Activated naive CD8-positive, alpha-beta T cell treated with anti-CD3 and anti-CD28 coated beads, Interleukin-2, amount 10 ng/mL, durations not matched to agents 7 days and 5 days (primary cell): ENCODE data around the gene AFF4. TPM values are rescaled to one million over a fixed set of nuclear protein-coding genes. Genes with fewer than 3 reads are reported as not detected.
A peak's percentile ranks its signal among the peaks of the same experiment; 100 is the strongest.
"Not testable (repeated sequence)": the region's sequence is repeated elsewhere in the genome, so short reads cannot be mapped to it uniquely, and the experiment has no call there.

ENCODE experiments used
- ATAC-seq: fragments of 150-1000 bp; cut with Tn5 transposase; one replicate; pipeline ENCODE4 v1.10.0; 2021; ENCODE audit warnings: low read depth, moderate library complexity
- POLR2A ChIA-PET: fragments of 350-600 bp; sonication (Branson Sonifier 250); formaldehyde crosslinking; loops from one replicate; lab custom pipeline; 2021; ENCODE audit warnings: antibody characterized with exemption; lab: Charles Lee
- DNase-seq: peaks from one replicate; pipeline ENCODE4 v3.0.0; 2021
- H3K27ac Mint-ChIP-seq: one replicate; pipeline ENCODE4 v1.8.0; 2022; ENCODE audit warnings: mild to moderate bottlenecking, mixed read lengths
- H3K27me3 Mint-ChIP-seq: one replicate; pipeline ENCODE4 v1.8.0; 2022; ENCODE audit warnings: mild to moderate bottlenecking, moderate library complexity, mixed read lengths
- H3K36me3 Mint-ChIP-seq: one replicate; pipeline ENCODE4 v1.8.0; 2021; ENCODE audit warnings: mild to moderate bottlenecking, mixed read lengths
- H3K4me1 Mint-ChIP-seq: one replicate; pipeline ENCODE4 v1.8.0; 2021; ENCODE audit warnings: mixed read lengths
- H3K4me3 Mint-ChIP-seq: one replicate; pipeline ENCODE4 v1.8.0; 2022; ENCODE audit warnings: mild to moderate bottlenecking, moderate library complexity, mixed read lengths
- H3K9me3 Mint-ChIP-seq: one replicate; pipeline ENCODE4 v1.8.0; 2021; ENCODE audit warnings: mixed read lengths
- total RNA-seq, 2 experiments: library from RNA; stranded (reverse); gene quantifications; one replicate each; pipeline ENCODE4 v1.2.3, GENCODE V29; 2021

AFF4 gene
- total RNA-seq, 2 experiments from 2014 or later = 40.3 to 42.1 TPM

GRCh38 chr5:132976852-132977251, 13.4 kb upstream of the AFF4 start:
- no peak overlapping the region for H3K4me3 Mint-ChIP-seq
- H3K27ac Mint-ChIP-seq = no peak overlapping the region
- peaks cover 1% of the 10 kb centered on the region for H3K36me3 Mint-ChIP-seq
- no peaks in the 10 kb centered on the region for H3K9me3 Mint-ChIP-seq
- no peaks in the 10 kb centered on the region for H3K4me1 Mint-ChIP-seq
- peaks cover 7% of the 10 kb centered on the region for H3K27me3 Mint-ChIP-seq
- no peak for DNase-seq
- ATAC-seq = no peak
- POLR2A ChIA-PET = no interaction called here

GRCh38 chr5:132972436-132972828, 9.0 kb upstream of the AFF4 start:
- ATAC-seq, H3K27ac Mint-ChIP-seq, H3K27me3 Mint-ChIP-seq, H3K9me3 Mint-ChIP-seq, H3K4me3 Mint-ChIP-seq, DNase-seq, H3K36me3 Mint-ChIP-seq, POLR2A ChIA-PET, H3K4me1 Mint-ChIP-seq: not testable (repeated sequence)

GRCh38 chr5:132971483-132972435, 8.3 kb upstream of the AFF4 start:
- no peak for ATAC-seq
- no peaks in the 10 kb centered on the region for H3K9me3 Mint-ChIP-seq
- POLR2A ChIA-PET = no interaction called here

GRCh38 chr5:132965120-132965519, 1.7 kb upstream of the AFF4 start:
- H3K36me3 Mint-ChIP-seq = peaks cover 3% of the 10 kb centered on the region
- no peak for ATAC-seq
- H3K4me3 Mint-ChIP-seq = no peak overlapping the region
- no peaks in the 10 kb centered on the region for H3K9me3 Mint-ChIP-seq
- no peaks in the 10 kb centered on the region for H3K27me3 Mint-ChIP-seq
- H3K4me1 Mint-ChIP-seq = peaks cover 18% of the 10 kb centered on the region
- POLR2A ChIA-PET = interaction anchor here (0.6 kb wide), 1 partner anchor 60 kb away, joined by 3 read pairs; no protein-coding TSS in a partner anchor
- DNase-seq = no peak
- no peak overlapping the region for H3K27ac Mint-ChIP-seq

More at GRCh38 chr5:132971483-132972435, 8.3 kb upstream of the AFF4 start:
- Mint-ChIP-seq H3K27me3 (peaks cover 4% of the 10 kb centered on the region), H3K36me3 (no peaks in the 10 kb centered on the region), H3K4me1 (no peaks in the 10 kb centered on the region), H3K27ac (no peak overlapping the region), H3K4me3 (no peak overlapping the region)
- no peak for DNase-seq

DNA sequence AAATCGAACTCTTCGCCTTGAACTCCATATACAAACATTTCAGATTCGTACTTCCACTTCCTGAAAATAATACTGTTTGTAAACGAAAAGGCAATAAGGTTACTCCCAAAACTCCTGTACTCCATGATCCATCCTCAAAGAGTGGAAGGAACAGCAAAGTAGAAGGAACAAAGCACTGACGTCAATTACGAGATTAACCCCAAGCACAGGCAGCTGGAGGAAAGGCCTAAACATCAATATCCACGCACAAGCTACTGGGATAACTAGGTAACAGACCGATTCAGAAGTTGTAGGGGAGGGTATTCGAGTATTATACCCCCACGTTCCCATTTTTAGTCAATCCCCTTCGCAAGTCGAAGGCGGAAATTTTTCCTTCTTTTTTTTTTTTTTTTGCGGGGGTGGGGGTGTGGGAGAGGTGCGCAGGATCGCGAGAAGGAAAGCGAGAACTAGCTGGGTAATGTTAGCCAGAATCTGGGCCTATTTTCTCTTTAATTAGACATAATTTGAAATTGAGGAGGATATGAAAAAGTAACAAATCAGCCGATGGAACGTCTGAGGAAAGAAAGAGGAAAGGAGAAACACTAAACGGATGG, 909 bp downstream of the AFF4 start:
- Mint-ChIP-seq H3K27me3 (no peaks in the 10 kb centered on the region), H3K9me3 (no peaks in the 10 kb centered on the region), H3K4me1 (peaks cover 22% of the 10 kb centered on the region), H3K36me3 (peaks cover 3% of the 10 kb centered on the region), H3K4me3 (peak overlapping the region; percentile 97), H3K27ac (peak overlapping the region; percentile 96)
- POLR2A ChIA-PET = interaction anchor here (0.6 to 3.6 kb wide), 11 partner anchors 20 to 1646 kb away, joined by 3 to 33 read pairs (median 3); partner anchors contain the start of genes GDF9, HSPA4, UBE2B and UQCRQ
- no peak for ATAC-seq
- DNase-seq = no peak

DNA sequence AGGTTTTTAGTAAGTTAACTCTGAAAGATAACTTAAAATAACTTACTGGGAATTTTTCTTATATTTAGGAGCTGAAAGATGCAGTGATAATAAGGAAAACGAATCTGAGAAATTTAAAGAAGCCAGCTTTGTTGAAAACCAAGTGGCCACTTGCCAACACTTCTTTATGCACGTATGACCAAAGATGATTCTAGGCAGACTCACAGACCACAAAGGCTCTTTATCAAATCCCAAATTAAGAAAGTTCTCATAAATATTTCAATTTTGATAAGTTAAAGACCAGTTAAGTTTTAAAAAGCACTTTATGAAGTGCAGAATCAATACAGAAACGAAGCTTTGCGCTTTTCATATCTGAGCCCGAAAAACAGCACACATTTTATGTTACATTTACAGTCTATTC, 1.5 kb downstream of the AFF4 start:
- POLR2A ChIA-PET = interaction anchor here (0.6 to 3.6 kb wide), 7 partner anchors 25 to 1646 kb away, joined by 3 to 33 read pairs (median 3); partner anchors contain the start of genes HSPA4 and UBE2B

DNA sequence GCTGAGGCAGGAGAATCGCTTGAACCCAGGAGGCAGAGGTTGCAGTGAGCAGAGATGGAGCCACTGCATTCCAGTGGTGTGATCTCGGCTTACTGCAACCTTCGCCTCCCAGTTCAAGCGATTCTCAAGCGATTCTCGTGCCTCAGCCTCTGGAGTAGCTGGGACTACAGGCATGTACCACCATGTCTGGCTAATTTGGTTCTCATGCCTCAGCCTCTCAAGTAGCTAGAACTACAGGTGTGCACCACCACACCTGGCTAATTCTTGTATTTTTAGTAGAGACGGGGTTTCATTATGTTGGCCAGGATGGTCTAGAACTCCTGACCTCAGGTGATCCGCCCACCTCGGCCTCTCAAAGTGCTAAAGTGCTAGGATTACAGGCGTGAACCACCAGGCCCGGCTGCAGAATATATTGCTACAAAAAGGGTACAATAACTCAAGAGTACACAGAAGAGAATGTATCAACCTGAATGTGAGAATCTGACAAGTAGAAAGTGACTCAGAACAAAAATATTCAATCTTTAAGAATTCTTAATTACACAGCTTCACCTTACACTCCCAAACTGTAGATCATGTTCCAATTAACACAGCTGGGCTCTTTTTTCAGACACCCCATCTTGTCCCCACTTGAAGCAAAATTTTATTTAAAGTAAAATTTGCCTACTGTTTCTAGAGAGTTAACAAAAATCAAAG, 2.2 kb downstream of the AFF4 start:
- peak overlapping the region; percentile 97 for H3K4me3 Mint-ChIP-seq
- POLR2A ChIA-PET = interaction anchor here (0.9 to 3.6 kb wide), 3 partner anchors 64 to 1410 kb away, joined by 3 to 33 read pairs (median 9); partner anchors contain the start of genes HSPA4 and UBE2B
- H3K27ac Mint-ChIP-seq, ATAC-seq, DNase-seq, H3K27me3 Mint-ChIP-seq, H3K9me3 Mint-ChIP-seq, H3K36me3 Mint-ChIP-seq: not testable (repeated sequence)
- H3K4me1 Mint-ChIP-seq = peaks cover 22% of the 10 kb centered on the region

More for the DNA sequence above, 1.5 kb downstream of the AFF4 start:
- Mint-ChIP-seq H3K9me3 (no peaks in the 10 kb centered on the region), H3K27ac (peak overlapping the region; percentile 96), H3K4me3 (peak overlapping the region; percentile 97), H3K36me3 (peaks cover 3% of the 10 kb centered on the region), H3K4me1 (peaks cover 22% of the 10 kb centered on the region), H3K27me3 (no peaks in the 10 kb centered on the region)
- ATAC-seq (no peak), DNase-seq (no peak)

- ATAC-seq, H3K9me3 Mint-ChIP-seq, POLR2A ChIA-PET, DNase-seq, H3K27me3 Mint-ChIP-seq, H3K27ac Mint-ChIP-seq, H3K4me3 Mint-ChIP-seq: not testable (repeated sequence)
- peaks cover 22% of the 10 kb centered on the region for H3K36me3 Mint-ChIP-seq
- H3K4me1 Mint-ChIP-seq = peaks cover 21% of the 10 kb centered on the region
Observed at GRCh38 chr5:132956166-132956799, 7.2 kb downstream of the AFF4 start.

GRCh38 chr5:132953710-132954109, 9.7 kb downstream of the AFF4 start:
- Mint-ChIP-seq H3K27me3 (no peaks in the 10 kb centered on the region), H3K36me3 (peaks cover 29% of the 10 kb centered on the region), H3K27ac (no peak overlapping the region), H3K4me1 (peaks cover 13% of the 10 kb centered on the region), H3K4me3 (no peak overlapping the region), H3K9me3 (no peaks in the 10 kb centered on the region)
- POLR2A ChIA-PET = interaction anchor here (2.1 kb wide), 1 partner anchor 10 kb away, joined by 5 read pairs; the partner anchor contains the start of gene AFF4
- ATAC-seq = no peak
- no peak for DNase-seq

DNA sequence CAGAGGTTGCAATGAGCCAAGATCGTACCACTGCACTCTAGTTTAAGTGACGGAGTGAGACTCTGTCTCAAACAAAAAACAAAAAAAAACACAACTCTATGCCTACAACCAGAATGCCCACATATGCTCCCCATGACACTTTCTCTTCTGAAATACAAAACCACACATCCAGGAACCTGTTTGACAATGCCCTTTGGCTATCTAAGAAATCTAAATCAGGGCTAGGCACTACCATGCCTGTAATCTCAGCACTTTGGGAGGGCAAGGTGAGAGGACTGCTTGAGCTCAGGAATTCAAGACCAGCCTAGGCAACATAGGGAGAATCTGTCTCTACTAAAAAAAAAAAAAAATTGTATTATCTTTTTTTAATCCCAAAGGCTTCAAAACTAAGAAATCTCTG, 10.6 kb downstream of the AFF4 start:
- H3K27ac Mint-ChIP-seq = no peak overlapping the region
- DNase-seq = no peak
- H3K4me3 Mint-ChIP-seq = no peak overlapping the region
- H3K9me3 Mint-ChIP-seq = no peaks in the 10 kb centered on the region
- POLR2A ChIA-PET = no interaction called here
- H3K4me1 Mint-ChIP-seq = peaks cover 12% of the 10 kb centered on the region
- H3K36me3 Mint-ChIP-seq = peaks cover 29% of the 10 kb centered on the region
- ATAC-seq = no peak
- no peaks in the 10 kb centered on the region for H3K27me3 Mint-ChIP-seq

- Mint-ChIP-seq H3K36me3 (peaks cover 31% of the 10 kb centered on the region), H3K9me3 (no peaks in the 10 kb centered on the region), H3K27me3 (no peaks in the 10 kb centered on the region), H3K4me3 (no peak overlapping the region), H3K27ac (no peak overlapping the region), H3K4me1 (peaks cover 12% of the 10 kb centered on the region)
- POLR2A ChIA-PET = no interaction called here
- no peak for DNase-seq
- no peak for ATAC-seq
Observed at GRCh38 chr5:132951897-132952296, 11.5 kb downstream of the AFF4 start.

DNA sequence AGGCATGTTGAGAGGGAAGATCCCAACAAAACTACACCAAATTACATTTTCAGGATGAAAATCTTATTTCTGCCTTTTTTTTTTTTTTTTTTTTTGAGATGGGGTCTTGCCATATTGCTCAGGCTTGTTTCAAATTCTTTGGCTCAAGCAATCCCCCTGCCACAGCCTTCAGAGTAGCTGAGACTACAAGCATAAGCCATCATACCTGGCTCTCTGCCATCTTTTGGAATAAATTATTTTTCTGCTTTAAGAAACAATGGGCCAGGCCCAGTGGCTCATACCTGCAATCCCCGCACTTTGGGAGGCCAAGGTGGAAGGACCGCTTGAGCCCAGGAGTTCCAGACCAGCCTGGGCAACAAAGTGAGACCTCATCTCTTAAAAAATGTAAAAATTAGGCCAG, 14.3 kb downstream of the AFF4 start:
- POLR2A ChIA-PET = no interaction called here
- Mint-ChIP-seq H3K27ac (no peak overlapping the region), H3K36me3 (peaks cover 31% of the 10 kb centered on the region), H3K4me3 (no peak overlapping the region), H3K27me3 (no peaks in the 10 kb centered on the region), H3K9me3 (no peaks in the 10 kb centered on the region), H3K4me1 (peaks cover 14% of the 10 kb centered on the region)
- no peak for DNase-seq
- no peak for ATAC-seq
